ENCODE data around the gene ASB18. TPM values are rescaled to one million over a fixed set of nuclear protein-coding genes. Genes with fewer than 3 reads are reported as not detected.

ASB18 gene
- total RNA-seq, 1 donor from 2014 or later = not detected

DNA sequence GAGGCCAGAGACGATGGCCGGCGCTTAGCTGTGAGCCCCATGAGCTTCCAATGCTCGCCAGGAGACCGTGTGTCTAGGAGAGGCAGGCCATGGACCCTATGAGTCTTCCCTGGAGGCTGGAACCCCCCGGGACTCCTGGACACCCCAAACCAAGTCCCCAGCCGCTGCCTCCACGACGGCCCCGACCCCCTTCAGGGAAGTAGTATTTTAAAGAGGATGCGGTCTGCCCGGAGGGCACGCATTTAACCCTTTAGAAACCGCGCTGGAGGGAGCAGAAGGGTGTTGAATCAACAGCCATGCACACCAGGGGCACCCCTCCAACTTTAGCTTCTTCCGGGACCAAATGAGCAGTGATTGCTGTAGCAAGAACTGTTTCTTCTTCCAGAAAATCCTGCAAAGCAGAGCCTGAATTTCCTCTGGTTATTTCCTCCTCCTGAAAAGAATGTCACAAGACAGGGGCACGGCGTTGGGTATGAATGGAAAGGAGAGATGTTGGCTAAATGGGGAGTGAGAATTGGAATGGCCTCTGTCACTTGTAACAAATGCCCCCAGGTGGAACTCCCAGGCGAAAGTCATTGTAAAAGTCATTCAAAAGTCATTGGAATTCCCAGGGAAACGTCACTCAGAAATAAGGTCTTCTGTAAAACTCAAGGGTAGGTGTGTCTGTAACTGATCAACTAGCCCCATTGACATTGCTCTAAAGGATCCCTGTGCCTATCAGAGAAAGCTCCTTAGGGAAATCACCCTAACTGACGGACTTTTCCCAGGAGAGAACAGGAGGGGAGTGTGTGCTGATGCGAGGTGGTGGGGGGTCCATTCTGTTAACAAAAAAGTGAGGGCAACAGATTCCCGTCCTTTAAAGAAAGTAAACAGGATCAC lies 90.2 kb downstream of the ASB18 start:
- DNase-seq = no peak

DNA sequence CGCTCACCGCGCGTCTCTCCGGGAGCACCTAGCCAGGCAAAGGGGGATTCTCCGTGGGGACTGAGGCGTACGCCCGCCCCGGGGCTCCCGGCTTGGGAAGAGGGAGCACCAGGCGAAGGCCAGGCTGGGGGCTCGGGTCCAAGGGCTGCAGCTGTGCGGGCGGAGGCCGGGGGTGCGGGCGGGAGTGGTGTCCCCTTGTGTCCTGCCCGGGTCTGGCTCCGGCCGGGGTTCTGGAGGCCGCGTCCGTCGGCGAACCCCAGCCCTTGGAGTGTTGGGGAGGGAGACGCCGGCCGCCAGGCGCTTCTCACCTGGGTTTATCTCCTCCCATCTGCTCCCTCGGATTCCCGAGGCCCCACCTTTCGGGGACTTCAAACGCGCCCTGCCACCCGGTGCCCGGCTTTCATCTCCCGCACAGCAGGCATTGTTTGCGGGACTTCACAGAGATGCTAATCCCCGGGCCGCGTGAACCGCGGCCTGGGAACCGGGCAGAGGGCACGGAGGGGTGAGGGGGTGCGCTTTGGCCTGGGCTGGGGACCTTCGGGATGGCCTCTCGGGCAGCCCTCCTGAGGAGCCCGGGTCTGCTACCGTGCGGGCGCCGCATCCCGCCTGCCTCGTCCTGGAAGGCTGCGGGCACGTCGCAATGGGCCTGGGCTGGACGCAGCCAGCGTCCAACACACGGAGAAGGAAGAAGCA lies 91.0 kb downstream of the ASB18 start:
- no peak for DNase-seq

DNA sequence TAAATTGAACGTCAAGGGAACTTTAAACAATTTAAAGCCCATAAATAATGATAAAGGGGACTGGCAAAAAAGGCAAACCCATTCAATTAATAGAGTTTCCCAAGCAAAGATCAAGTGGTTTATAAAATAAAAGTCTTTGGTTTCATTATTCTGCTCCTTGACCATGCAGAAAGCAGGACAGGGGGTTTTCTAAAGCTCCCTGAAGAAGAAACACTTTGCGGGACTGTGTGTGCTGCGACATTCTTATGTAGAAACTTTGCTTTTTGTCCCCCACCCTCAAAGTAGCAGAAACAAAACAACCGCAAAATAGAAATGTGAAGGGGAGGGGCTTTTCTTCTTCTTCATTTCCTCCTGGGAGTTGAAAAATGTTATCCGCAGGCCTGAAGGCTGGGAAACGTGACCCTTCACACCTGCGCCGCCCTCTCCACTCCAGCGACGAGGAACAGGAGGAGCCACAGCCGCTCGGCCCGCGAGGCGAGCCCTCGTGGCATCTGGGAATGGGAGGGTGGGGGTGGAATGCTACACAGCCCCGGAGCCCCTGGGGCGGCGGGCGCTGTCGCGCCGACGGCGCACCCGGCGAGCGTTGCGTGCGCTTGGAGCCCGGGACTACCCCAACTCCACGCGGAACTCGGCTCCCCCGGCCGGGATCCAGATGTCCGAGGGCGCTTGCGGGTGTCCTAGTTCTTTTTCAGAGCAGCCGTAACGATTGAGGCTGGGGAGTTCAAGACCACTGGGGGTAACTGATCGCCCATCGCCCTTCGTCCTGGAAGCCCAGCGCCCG lies 91.8 kb downstream of the ASB18 start:
- DNase-seq = no peak

DNA sequence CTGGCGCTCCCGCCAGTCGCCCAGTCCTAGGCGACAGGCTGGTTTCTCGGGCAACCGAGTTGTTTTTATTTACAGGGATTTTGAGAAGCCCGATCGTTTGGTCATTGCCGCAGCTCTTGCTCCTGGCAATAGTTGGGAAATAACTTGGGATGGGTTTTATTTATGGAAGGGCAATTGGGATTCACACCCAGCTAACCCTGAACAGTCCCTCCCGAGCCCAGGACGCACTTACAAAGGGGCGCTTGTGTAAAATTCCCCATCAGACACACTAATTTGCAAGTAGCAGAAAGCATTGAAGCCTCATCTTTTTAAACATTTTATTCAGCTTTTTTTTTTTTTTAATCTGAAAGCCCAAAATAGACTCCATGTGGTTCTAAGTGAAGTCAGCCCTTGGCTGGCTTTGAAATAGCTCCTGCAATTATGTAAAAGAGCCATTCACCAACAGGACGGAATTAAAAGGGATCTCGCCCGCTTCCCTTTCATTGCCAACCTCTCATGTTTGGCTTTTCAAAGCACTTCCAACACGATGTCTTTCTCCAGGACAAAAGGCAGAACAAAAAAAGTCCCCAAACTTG lies 92.4 kb downstream of the ASB18 start:
- no peak for DNase-seq

DNA sequence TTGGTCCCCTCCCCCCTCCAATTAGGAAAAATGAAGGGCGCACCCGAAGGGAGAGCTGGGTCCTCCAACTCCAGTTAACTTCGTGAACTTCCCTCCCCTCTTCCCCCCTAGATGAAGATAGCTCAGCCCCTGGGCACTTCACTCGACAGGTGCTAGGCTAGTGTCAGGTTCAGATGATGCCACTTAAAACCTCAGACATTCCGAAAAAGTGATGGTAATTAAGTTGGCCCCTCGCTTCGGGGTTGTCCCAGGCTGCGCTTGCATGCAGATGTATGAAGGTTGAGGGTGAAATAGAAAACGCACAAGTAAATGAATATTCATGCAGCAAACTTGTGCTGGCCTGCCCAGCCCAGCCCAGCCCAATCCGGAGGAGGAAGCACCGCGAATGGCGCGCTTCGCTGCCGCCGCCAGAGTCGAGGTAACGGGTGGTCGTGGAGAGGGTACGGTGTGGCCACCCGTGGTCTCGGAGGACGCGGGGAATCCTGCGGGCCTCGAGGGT lies 93.0 kb downstream of the ASB18 start:
- no peak for DNase-seq

DNA sequence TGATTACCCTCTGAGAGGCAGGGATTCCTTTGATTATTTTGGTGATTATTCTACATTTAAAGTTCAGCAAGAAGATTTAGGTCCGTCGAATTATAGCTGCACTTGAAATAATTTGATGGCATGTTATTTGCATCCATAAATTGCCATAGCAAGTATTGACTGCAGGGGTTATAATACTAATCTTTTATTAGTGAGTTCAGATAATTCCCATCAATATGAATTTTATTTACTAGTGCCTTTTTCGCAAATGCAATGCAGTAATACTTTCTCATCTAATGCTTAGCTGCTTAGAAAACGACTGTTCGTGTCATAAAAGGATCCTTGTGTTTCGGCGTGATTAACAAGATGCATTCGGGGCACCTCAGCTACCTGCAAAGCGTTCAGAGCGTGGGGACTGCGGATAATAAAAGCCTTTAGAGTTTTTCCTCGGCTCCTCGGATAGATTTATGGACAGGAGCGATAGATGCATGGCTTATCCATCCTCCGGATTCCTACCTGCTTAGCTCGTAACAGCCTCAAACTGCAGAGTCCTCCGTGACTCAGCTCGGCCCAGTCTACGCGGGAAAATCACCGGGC lies 93.5 kb downstream of the ASB18 start:
- DNase-seq = no peak

DNA sequence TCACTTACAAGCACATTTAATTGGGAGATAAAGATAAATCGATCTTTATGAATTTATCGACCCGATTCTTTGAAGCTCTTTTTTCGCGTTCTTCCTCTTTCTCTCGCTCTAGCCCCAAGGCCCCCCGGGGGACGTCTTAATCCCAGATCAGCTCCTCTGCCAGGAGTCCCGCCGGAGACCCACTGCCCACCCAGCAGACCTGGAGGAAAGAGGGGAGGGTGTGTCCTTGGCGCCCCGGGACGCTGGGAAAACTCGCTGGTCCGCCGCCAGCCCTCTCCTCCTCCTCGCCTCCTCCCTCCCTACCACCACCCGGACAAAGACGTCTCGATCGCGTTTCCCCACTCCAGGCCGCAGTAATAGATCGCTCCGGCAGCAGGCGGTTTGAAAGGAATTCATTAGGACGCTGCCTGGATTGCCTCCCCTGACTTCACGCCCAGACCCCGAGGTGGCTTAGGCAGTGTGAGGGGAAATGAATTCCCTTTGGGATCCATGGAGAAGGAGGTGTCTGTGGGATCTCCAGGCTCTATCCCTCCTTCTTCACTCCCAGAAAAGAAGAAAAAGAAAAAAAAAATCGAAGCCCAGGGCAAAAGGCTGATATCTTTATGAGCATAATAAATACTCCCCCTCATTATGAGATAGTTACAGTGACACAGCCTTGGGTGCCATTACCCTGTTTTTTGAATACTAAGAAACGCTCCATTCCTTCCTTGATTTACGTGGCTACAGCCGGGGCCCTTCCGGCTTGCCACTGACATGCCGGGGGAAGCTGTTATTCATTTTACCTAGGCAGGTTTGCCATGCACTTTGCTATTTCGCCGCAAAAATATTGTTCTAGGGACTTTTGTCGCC lies 94.2 kb downstream of the ASB18 start:
- DNase-seq = no peak

DNA sequence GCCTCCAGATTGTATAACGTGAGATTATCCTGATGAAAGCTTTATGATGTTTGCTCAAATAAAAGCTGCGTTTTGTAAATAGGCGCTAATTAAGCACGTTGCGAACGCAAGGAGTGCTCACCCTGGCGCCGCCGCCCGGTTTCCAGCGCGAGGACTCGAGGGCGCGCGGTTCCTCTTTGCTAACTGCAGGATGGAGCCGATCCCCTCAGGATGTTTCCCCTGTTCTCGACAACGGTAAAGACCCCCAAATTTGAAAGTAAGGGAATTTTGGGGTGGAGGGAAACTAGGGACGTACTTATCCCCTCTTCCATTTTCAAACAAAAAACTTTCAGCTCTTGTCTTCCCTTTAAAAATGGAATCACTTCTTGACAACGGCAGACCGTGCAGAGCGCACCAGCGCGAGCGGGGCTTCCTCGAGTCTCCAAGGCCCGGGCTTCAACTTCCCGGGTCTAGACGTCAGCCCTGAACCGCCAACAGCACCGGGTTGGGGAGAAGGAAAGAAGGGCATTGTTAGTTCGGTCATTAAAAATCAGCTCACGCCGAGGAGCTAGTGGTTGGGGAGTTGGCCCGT lies 95.0 kb downstream of the ASB18 start:
- DNase-seq = peak; percentile 54

DNA sequence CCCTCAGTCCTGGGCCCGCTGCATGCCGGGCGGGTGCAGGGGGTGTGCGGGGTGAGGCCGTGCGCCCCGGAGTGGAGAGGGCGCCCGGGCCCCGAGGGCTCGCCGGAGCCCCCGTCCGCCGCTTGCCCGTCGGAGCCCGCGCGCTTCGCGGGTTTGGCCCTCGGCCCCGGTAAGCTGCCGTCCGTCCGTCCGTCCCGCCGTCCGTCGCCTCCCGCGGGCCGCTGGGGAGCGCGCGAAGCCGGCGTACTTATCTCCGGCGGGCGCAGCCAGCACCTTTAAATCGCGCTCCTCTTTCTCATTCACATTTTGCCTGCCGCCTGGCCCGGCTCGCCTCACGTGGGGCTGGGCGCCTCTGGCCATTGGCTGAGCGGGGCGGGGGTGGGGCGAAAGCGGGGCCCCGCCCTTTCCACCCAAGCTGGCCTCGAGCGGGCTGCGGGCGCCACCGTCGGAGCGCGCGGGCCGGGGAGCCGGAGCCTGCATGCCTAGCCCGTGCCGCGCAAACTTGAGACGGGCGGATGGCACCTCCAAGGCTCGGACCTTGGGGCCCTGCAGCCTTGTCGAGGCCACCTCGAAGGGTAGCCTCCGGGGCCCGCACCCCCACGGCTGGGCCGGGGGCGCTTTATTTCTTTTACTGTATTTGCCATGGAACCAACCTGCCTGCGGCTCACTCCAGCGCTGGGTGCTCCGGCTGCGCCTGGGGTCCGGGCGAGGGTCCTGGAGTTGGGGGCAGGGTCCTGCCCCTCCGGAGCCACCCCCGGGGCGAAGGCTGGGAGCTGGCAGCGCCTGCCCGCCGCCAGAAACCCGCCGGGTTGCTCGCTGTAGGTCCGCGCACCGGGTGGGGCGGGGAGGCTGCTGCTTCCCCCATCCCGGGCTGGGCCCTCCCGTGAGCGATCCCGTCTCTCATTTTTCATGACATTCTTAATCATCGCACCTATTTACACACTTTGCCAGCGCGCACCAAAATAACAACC lies 95.8 kb downstream of the ASB18 start, which contains the start of gene GBX2:
Gene GBX2 (minus strand): TSS at position 277 of the 971 bp plus-strand sequence. CDS start 415 bp downstream, outside the sequence.
- peak; percentile 94 for DNase-seq

DNA sequence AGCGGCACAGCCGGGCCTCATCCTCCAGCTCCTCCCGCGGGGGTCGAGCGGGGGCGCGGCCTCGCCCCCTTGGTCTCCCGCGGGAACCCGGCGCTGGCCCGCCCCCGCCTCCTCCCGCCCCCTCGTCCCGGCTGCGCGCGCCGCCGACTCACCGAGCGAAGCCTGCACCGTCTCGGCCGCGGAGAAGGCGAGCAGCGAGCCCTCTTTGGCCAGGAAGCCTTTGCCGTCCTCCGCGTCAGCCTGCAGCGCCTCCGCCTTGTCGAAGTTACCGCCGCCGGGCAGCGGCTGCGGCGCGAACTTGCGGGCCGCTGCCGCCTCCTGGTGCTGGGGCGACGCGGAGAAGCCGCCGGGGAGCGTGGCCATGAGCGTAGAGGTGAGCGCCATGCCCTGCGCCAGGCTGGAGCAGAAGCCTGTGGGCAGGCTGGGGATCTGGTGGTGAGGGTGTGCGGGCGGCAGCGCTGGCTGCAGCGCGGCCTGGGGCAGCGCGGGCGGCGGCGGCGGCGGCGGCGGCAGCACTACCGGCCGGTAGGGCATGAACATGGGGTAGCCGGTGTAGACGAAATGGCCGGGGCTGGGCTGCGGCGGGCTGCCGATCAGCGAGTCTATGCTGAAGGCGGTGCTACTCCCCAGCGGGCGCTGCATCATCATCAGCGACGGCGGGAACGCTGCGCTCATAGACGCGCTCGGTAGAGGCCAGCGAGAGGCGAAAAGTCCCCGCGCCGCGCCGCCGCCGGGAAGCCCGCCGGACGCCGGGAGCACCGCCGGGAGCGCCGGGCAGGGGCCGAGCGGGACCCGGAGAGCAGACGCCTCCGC lies 96.7 kb downstream of the ASB18 start:
- peak; percentile 80 for DNase-seq

DNA sequence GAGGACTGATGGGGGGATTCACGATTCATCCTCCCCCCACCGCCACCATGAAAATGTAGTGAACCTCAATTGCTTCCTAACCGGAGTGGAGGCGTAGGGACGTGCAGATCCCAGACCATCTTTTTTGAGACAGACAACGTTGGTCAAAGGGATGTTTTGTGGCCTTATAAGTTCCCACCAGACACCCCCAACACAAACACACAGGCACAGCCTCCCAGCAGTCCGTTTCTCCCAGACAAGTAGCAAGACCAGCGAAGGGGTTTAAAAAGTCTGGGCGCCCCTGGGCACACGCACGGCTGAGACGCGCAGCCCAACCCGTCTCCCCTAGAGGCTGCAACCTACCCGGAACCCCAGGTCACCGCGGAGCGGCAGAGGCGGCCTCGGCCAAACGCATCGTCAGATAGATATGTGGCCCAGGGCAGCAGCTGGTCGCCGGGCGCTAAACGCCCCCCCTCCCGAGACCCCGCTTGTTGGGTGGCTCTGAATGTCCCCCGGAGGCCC lies 97.4 kb downstream of the ASB18 start:
- peak; percentile 38 for DNase-seq

DNA sequence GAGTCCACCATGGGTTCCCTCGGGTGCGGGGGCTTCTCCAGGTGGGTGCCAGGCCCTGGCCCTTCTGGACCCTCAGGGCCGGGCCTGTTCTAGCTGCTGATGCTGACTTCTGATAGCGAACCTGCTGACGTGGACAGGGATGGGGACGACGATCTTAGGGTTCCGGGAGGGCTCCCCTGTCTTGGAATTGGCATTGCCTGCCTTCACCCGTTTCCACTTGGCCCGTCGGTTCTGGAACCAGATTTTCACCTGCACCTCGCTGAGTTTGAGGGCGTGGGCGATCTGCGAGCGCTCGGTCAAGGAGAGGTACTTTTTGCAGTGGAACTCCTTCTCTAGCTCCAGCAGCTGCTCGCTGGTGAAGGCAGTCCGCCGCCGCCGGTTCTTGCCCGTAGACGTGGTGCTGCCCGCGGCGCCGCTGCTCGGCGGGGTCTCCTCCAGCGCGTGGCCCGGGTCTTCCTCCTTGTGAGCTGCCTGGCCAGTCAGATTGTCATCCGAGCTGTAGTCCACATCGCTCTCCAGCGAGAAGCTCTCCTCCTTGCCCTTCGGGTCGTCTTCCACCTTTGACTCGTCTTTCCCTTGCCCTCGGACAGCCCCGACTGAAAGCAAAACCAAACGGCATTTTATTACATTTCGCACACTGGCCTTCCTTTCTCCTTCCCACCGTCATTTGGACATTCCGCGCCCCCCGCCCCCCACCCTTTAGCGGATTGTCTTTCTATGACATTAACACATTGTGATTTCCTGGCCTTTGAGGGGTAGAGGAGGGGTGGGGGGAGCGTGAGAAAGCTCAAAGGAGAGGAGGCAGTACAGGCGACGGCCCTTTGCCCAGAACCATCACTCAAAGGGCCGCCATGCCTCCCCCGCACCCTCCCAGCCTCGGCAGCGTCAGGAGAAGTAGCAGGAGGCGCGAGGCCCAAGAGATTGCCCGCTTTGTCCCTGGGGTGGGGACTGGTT lies 98.1 kb downstream of the ASB18 start:
- peak; percentile 60 for DNase-seq

DNA sequence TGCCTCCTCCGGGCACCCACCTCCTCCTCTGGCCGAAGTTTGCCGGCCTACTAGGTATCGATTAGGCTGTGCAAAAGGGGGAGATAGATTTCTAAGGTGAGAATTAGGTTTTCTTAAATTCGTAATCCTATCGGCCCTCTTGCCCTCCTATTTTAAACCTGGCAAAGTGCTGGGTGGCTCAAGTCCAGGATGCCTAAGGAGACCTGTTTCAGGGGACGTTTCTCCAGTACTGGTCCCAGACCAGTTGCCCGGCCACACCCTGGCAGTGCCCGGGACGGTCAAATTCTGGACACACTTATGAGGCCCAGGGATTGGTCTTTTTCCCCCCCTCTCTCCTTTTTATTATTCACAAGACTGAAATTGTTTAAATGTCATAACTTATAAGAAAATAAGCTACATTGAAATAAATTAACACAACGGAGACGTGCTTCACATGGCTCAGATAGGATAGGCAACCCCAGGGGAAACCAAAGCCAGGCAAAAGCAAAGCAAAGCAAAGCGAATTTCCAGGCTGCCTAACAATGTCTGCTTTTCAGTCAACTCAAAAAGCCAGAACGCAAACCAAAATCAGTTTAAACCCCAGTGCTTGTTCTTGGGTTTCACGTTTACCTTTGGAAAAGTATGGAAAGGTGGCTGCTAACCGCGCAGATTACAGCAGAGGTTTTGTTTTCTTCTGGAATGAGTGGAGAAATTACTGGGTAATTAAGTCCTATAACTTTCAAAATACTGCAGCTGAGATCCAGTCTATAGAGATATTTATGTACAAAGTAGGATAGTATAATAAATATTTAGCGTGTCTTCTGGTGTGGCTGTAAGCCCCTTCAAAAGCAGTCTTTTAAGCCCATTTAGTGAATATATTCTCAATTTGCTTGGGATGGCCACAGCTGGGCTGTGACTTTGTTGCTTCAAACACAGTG lies 99.0 kb downstream of the ASB18 start:
- no peak for DNase-seq

DNA sequence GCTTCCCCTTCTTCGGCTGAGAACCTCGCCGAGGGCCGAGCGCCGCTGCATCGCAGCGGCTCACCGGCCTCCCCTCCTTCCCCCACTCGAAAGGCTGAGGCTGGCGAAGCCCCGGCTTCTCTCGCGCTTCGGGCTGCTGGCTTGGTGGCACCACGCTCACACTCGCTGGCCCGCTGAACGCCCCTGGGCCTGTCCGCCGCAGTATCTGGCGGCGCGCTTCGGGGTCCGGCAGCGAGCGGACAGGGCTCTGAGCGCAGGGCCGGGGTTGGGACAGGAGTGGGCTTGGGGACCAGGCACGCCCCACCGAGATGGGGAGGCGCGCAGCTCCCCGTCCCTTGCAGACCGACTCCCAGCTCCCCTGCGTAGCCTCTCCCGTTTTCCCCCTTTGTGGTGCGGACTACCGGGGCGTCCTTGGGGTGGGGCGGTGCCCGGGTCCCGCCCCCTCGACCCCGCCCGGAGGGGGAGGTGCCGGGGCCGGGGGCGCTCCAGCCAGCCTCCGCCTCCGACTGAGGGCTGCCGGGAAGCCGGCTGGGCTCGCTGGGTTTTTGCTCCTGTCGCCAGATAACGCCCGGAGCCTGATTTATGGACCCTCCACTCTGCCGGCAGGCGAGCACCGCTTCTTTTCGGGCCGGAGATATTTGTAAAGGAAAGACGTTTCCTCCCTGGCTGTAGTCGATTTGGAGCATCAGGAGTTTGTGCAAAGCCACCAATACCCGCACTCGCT lies 99.8 kb downstream of the ASB18 start:
- peak; percentile 67 for DNase-seq

DNA sequence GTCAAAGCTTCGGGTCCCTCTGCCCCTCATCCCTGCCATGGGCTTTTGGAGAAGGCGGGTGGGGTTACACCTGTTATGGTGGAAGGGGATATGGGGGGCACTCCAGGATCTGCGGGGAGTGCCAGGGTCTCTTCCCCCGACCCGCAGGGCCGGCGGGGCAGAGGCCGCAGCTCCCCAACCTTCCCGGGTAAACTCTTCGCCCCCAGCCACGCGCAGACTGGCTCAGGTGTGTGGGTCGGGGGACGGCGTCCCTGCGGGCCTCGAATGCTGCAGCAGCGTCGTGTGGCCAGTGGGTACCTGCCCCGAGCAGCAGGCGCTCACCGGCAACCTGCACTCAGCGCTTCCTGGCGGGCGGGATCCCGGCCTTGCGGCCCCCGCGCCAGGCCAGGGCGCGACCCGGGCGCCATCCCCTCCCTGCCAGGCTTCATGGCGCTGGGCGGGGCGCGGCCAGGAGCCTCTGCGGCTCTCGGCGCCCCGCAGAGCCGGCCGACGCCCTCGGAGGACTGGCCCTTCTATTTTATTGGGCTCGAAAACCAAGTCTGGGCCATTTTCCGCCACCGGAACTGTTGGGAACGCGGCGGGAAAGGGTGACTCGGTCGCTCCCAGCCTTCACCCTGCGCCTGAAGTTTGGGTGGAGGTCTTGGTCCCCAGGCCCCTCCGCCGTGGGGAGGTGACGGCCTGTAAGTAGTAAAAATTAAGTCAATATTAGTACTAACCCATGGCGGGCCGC lies 100.6 kb downstream of the ASB18 start:
- no peak for DNase-seq

Data from dermis blood vessel endothelial cell (primary cell).